Measurements from ENCODE around the gene PRELID3B. TPM values are rescaled to one million over a fixed set of nuclear protein-coding genes. Genes with fewer than 3 reads are reported as not detected.

PRELID3B gene
- total RNA-seq, 1 donor from 2014 or later = 54.2 TPM

DNA sequence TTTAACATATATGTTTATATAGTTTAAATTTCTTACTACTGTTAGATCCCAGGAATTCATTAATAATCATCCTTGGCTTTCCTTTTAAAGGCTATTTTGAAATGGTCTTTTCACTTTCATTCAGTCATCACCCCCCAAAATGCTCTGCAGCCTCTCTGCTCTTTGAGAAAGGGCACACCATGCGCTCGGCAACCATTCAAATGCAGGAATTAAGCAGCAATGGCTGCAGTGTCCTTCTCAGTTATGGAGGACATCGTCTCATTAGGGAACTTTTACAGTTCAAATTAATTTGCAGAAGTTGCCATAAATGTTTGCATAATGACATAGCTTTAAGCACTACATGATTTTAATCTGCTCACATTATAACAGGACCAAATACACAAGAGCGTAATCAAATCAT, 17.1 kb downstream of the PRELID3B start:
- TF ChIP-seq, protein P1, sequence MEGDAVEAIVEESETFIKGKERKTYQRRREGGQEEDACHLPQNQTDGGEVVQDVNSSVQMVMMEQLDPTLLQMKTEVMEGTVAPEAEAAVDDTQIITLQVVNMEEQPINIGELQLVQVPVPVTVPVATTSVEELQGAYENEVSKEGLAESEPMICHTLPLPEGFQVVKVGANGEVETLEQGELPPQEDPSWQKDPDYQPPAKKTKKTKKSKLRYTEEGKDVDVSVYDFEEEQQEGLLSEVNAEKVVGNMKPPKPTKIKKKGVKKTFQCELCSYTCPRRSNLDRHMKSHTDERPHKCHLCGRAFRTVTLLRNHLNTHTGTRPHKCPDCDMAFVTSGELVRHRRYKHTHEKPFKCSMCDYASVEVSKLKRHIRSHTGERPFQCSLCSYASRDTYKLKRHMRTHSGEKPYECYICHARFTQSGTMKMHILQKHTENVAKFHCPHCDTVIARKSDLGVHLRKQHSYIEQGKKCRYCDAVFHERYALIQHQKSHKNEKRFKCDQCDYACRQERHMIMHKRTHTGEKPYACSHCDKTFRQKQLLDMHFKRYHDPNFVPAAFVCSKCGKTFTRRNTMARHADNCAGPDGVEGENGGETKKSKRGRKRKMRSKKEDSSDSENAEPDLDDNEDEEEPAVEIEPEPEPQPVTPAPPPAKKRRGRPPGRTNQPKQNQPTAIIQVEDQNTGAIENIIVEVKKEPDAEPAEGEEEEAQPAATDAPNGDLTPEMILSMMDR (IDR thresholded peaks at IDR 0.05) = no peak
- H3K27ac Mint-ChIP-seq = no peak overlapping the region

DNA sequence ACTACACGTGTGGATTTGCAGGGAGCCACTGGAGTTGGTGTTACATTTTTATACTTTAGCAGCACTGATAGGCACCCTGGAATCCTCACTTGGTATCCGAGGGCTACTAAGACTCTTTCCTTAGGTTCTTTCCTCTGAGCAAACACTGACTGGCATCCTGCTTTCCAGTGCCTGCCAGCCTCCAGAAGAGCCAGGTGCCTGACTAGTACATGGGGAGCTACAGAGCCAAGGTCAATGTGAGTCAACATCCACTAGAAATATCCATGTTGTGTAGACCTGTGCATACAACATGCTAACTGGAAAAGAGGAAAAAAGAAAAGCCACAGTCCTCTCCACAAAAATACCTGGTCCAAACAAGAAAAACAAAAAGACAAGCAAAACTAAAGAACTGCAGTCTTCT, 17.5 kb downstream of the PRELID3B start:
- TF ChIP-seq, protein P1 (IDR thresholded peaks at IDR 0.05) = no peak
- intact Hi-C loops (cut with micrococcal nuclease) = no loop called here
- DNase-seq (no peak), ATAC-seq (ENCODE audit: low read depth) (no peak)
- Mint-ChIP-seq H3K27me3 (no peaks in the 10 kb centered on the region), H3K4me3 (no peak overlapping the region), H3K4me1 (peaks cover 37% of the 10 kb centered on the region), H3K36me3 (ENCODE audit: low read depth) (peaks cover 85% of the 10 kb centered on the region), H3K27ac (no peak overlapping the region), H3K9me3 (no peaks in the 10 kb centered on the region)
- CTCF ChIA-PET = no interaction called here
- POLR2A ChIA-PET = interaction anchor here (3.6 kb wide), 1 partner anchor 16 kb away, joined by 13 read pairs; no protein-coding TSS in a partner anchor

More for the DNA sequence above, 17.1 kb downstream of the PRELID3B start:
- H3K4me3 Mint-ChIP-seq = no peak overlapping the region
- intact Hi-C loops (cut with micrococcal nuclease) = no loop called here
- ChIA-PET CTCF (no interaction called here), POLR2A (interaction anchor here (3.6 kb wide), 1 partner anchor 17 kb away, joined by 13 read pairs; no protein-coding TSS in a partner anchor)
- no peak for DNase-seq
- H3K4me1 Mint-ChIP-seq = peaks cover 41% of the 10 kb centered on the region
- ATAC-seq (ENCODE audit: low read depth) = no peak
- peaks cover 89% of the 10 kb centered on the region for H3K36me3 Mint-ChIP-seq (ENCODE audit: low read depth)
- H3K27me3 Mint-ChIP-seq = no peaks in the 10 kb centered on the region
- no peaks in the 10 kb centered on the region for H3K9me3 Mint-ChIP-seq

DNA sequence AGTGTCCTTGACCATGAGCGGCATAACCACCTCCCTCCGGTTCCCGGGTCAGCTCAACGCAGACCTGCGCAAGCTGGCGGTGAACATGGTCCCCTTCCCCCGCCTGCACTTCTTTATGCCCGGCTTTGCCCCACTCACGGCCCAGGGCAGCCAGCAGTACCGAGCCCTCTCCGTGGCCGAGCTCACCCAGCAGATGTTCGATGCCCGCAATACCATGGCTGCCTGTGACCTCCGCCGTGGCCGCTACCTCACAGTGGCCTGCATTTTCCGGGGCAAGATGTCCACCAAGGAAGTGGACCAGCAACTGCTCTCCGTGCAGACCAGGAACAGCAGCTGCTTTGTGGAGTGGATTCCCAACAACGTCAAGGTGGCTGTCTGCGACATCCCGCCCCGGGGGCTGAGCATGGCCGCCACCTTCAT, 18.5 kb downstream of the PRELID3B start:
- DNase-seq (no peak), ATAC-seq (ENCODE audit: low read depth) (no peak)
- POLR2A ChIA-PET = interaction anchor here (1.7 to 3.6 kb wide), 2 partner anchors 8 to 15 kb away, joined by 7 to 13 read pairs; partner anchors contain the start of gene ATP5F1E
- no peaks in the 10 kb centered on the region for H3K27me3 Mint-ChIP-seq
- H3K36me3 Mint-ChIP-seq (ENCODE audit: low read depth) = peaks cover 75% of the 10 kb centered on the region
- peaks cover 27% of the 10 kb centered on the region for H3K4me1 Mint-ChIP-seq
- H3K4me3 Mint-ChIP-seq = no peak overlapping the region
- intact Hi-C loops (cut with micrococcal nuclease) = no loop called here
- no peaks in the 10 kb centered on the region for H3K9me3 Mint-ChIP-seq
- TF ChIP-seq, protein P1 (IDR thresholded peaks at IDR 0.05) = no peak
- CTCF ChIA-PET = no interaction called here
- no peak overlapping the region for H3K27ac Mint-ChIP-seq

DNA sequence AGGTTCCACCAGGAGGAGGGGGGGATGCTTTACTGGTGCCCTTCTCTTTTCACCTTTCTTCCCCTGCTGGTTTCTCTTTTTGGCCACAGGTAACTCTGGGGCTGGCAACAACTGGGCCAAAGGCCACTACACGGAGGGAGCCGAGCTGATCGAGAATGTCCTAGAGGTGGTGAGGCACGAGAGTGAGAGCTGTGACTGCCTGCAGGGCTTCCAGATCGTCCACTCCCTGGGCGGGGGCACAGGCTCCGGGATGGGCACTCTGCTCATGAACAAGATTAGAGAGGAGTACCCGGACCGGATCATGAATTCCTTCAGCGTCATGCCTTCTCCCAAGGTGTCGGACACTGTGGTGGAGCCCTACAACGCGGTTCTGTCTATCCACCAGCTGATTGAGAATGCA, 19.0 kb downstream of the PRELID3B start:
- H3K4me3 Mint-ChIP-seq = no peak overlapping the region
- no peak for DNase-seq
- ChIA-PET CTCF (no interaction called here), POLR2A (interaction anchor here (1.7 to 3.6 kb wide), 2 partner anchors 9 to 15 kb away, joined by 7 to 13 read pairs; partner anchors contain the start of gene ATP5F1E)
- H3K9me3 Mint-ChIP-seq = no peaks in the 10 kb centered on the region
- no peaks in the 10 kb centered on the region for H3K27me3 Mint-ChIP-seq
- H3K36me3 Mint-ChIP-seq (ENCODE audit: low read depth) = peaks cover 70% of the 10 kb centered on the region
- H3K27ac Mint-ChIP-seq = no peak overlapping the region
- peaks cover 22% of the 10 kb centered on the region for H3K4me1 Mint-ChIP-seq
- no peak for ATAC-seq (ENCODE audit: low read depth)
- TF ChIP-seq, protein P1 (IDR thresholded peaks at IDR 0.05) = no peak
- intact Hi-C loops (cut with micrococcal nuclease) = no loop called here

DNA sequence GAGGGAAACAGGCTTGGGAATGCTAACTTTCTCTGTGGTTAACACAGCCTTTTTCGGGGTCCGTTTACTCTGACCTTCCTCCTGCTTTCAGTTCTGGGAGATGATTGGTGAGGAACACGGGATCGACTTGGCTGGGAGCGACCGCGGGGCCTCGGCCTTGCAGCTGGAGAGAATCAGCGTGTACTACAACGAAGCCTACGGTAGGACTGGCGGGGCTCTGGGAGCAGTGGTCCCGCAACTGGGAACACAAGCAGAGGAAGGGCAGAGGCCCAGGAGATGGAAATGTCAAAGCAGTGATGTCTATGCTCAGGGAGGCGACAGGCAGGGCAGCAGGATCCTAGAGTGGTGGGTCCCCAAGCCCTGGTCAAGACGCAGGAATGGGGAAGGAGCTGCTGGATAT, 19.8 kb downstream of the PRELID3B start:
- Mint-ChIP-seq H3K36me3 (ENCODE audit: low read depth) (peaks cover 61% of the 10 kb centered on the region), H3K9me3 (no peaks in the 10 kb centered on the region), H3K27ac (no peak overlapping the region)

More for the DNA sequence above, 19.8 kb downstream of the PRELID3B start:
- ATAC-seq (ENCODE audit: low read depth) (no peak), DNase-seq (no peak)
- Mint-ChIP-seq H3K4me1 (peaks cover 19% of the 10 kb centered on the region), H3K27me3 (no peaks in the 10 kb centered on the region), H3K4me3 (no peak overlapping the region)
- ChIA-PET POLR2A (interaction anchor here (1.7 to 3.6 kb wide), 3 partner anchors 9 to 14 kb away, joined by 7 to 13 read pairs (median 9); partner anchors contain the start of gene ATP5F1E), CTCF (interaction anchor here (0.6 kb wide), 1 partner anchor 227 kb away, joined by 4 read pairs; no protein-coding TSS in a partner anchor)
- intact Hi-C loops (cut with micrococcal nuclease) = no loop called here
- TF ChIP-seq, protein P1 (IDR thresholded peaks at IDR 0.05) = no peak
